Thoracic aorta (tissue), 2 donors: ENCODE data around the gene PRXL2B. TPM values are rescaled to one million over a fixed set of nuclear protein-coding genes. Genes with fewer than 3 reads are reported as not detected.

Experiments used
- ATAC-seq: fragments of 150-250 bp; one replicate; pipeline ENCODE4 v1.8.0; 2017; ENCODE audit warnings: low read depth; ENCODE audit not compliant: insufficient number of reproducible peaks, low FRiP score
- DNase-seq: peaks from one replicate; pipeline ENCODE4 v3.0.0-alpha.2; 2020; ENCODE audit warnings: low spot score
- H3K27ac ChIP-seq, 2 donors: fragments of 200-600 bp; sonication (generic); 1 replicate in 1 of 2; 2 replicates in 1 of 2; pipeline ENCODE4 v1.5.1; 2016; ENCODE audit warnings: mild to moderate bottlenecking in 2 of 2, moderate library complexity in 2 of 2
- H3K27me3 ChIP-seq: fragments of 200-600 bp; sonication (generic); replicated peaks from 2 replicates; pipeline ENCODE4 v1.6.0; 2016; ENCODE audit warnings: mild to moderate bottlenecking; ENCODE audit not compliant: insufficient read depth
- H3K36me3 ChIP-seq: fragments of 200-600 bp; sonication (generic); one replicate; pipeline ENCODE4 v1.5.1; 2016
- H3K4me1 ChIP-seq, 2 donors: fragments of 200-600 bp; sonication (generic); 1 replicate in 1 of 2; 2 replicates in 1 of 2; pipeline versions ENCODE4 v1.5.1 to v1.6.0; 2016; ENCODE audit warnings: low read depth in 2 of 2, mild to moderate bottlenecking in 1 of 2; ENCODE audit not compliant: control insufficient read depth in 1 of 2
- H3K4me3 ChIP-seq: fragments of 200-600 bp; sonication (generic); 2 replicates; pipeline ENCODE4 v1.5.1; 2016; ENCODE audit warnings: mild to moderate bottlenecking
- H3K9me3 ChIP-seq: fragments of 200-600 bp; sonication (generic); 2 replicates; pipeline ENCODE4 v1.5.1; 2016
- CTCF ChIP-seq: fragments of 200-600 bp; sonication (generic); IDR thresholded peaks from one replicate; pipeline ENCODE4 v1.5.1; 2019; ENCODE audit warnings: antibody characterized with exemption
- total RNA-seq, 2 donors: library from RNA; depleted of rRNA; stranded (reverse); fragments of >200 nt; gene quantifications; one replicate each; pipeline versions ENCODE4 v1.1.0 to v1.2.3, GENCODE V29; 2016

PRXL2B gene
- total RNA-seq, 2 donors from 2014 or later: 8.3 to 15.2 TPM

GRCh38 chr1:2602311-2602835 lies 15.8 kb downstream of the PRXL2B start:
- Histone ChIP-seq H3K27me3 (no peaks in the 10 kb centered on the region), H3K9me3 (no peaks in the 10 kb centered on the region), H3K4me1 (no peaks in the 10 kb centered on the region), H3K4me3 (no peak overlapping the region), H3K36me3 (no peaks in the 10 kb centered on the region), H3K27ac (no peak overlapping the region)
- ATAC-seq (no peak), DNase-seq (no peak)
- no peak for TF ChIP-seq CTCF

GRCh38 chr1:2602866-2603520 lies 16.4 kb downstream of the PRXL2B start:
- H3K9me3 ChIP-seq: no peaks in the 10 kb centered on the region

GRCh38 chr1:2603521-2604155 lies 17.1 kb downstream of the PRXL2B start:
- DNase-seq: no peak
- H3K4me1 ChIP-seq: no peaks in the 10 kb centered on the region
- H3K9me3 ChIP-seq: no peaks in the 10 kb centered on the region
- TF ChIP-seq CTCF: no peak
- no peaks in the 10 kb centered on the region for H3K27me3 ChIP-seq
- H3K4me3 ChIP-seq: no peak overlapping the region
- H3K27ac ChIP-seq: no peak overlapping the region
- no peaks in the 10 kb centered on the region for H3K36me3 ChIP-seq
- no peak for ATAC-seq

More at GRCh38 chr1:2602866-2603520, 16.4 kb downstream of the PRXL2B start:
- Histone ChIP-seq H3K36me3 (no peaks in the 10 kb centered on the region), H3K4me1 (no peaks in the 10 kb centered on the region), H3K4me3 (no peak overlapping the region), H3K27ac (no peak overlapping the region), H3K27me3 (no peaks in the 10 kb centered on the region)
- ATAC-seq (no peak), DNase-seq (no peak)
- TF ChIP-seq CTCF: no peak

- no peak overlapping the region for H3K4me3 ChIP-seq
- DNase-seq: no peak
- H3K27ac ChIP-seq: no peak overlapping the region
- no peak for TF ChIP-seq CTCF
- no peaks in the 10 kb centered on the region for H3K9me3 ChIP-seq
- no peak for ATAC-seq
- no peaks in the 10 kb centered on the region for H3K4me1 ChIP-seq
- H3K27me3 ChIP-seq: no peaks in the 10 kb centered on the region
- H3K36me3 ChIP-seq: no peaks in the 10 kb centered on the region
These were observed 17.7 kb downstream of the PRXL2B start for GRCh38 chr1:2604156-2604843.

GRCh38 chr1:2604844-2605508 lies 18.4 kb downstream of the PRXL2B start:
- no peak overlapping the region for H3K4me3 ChIP-seq
- no peak for TF ChIP-seq CTCF
- no peak for DNase-seq
- no peaks in the 10 kb centered on the region for H3K9me3 ChIP-seq
- H3K36me3 ChIP-seq: no peaks in the 10 kb centered on the region
- no peaks in the 10 kb centered on the region for H3K4me1 ChIP-seq
- no peaks in the 10 kb centered on the region for H3K27me3 ChIP-seq
- no peak for ATAC-seq
- H3K27ac ChIP-seq: no peak overlapping the region
